Esophagus squamous epithelium (tissue), 5 donors: ENCODE data around the gene PKP4. TPM values are rescaled to one million over a fixed set of nuclear protein-coding genes. Genes with fewer than 3 reads are reported as not detected.

Experiments used
- DNase-seq: peaks from one replicate; lab custom pipeline; 2025; lab: John Stamatoyannopoulos, UW
- H3K27ac ChIP-seq, 4 donors: fragments of 200-600 bp; sonication (generic); one replicate each; pipeline ENCODE4 v1.5.1; 2016 to 2019; ENCODE audit warnings: mild to moderate bottlenecking in 1 of 4
- H3K27me3 ChIP-seq, 4 donors: fragments of 200-600 bp; sonication (generic); 1 replicate in 3 of 4; 2 replicates in 1 of 4; pipeline versions ENCODE4 v1.5.1 to v1.6.0; 2017 to 2021; ENCODE audit warnings: antibody characterized with exemption in 1 of 4
- H3K36me3 ChIP-seq, 3 donors: fragments of 200-600 bp; sonication (generic); one replicate each; pipeline ENCODE4 v1.5.1; 2016 to 2019
- H3K4me1 ChIP-seq, 3 donors: fragments of 200-600 bp; sonication (generic); one replicate each; pipeline ENCODE4 v1.5.1; 2017 to 2019
- H3K4me3 ChIP-seq, 4 donors: fragments of 200-600 bp; sonication (generic); 1 replicate in 3 of 4; 2 replicates in 1 of 4; pipeline ENCODE4 v1.5.1; 2016 to 2019; ENCODE audit warnings: mild to moderate bottlenecking in 2 of 4, moderate library complexity in 1 of 4
- H3K9me3 ChIP-seq, 3 donors: fragments of 200-600 bp; sonication (generic); one replicate each; pipeline ENCODE4 v1.5.1; 2016 to 2019
- CTCF ChIP-seq, 6 experiments: fragments of 450-650 bp in 4 of 6; fragments of 200-600 bp in 2 of 6; sonication (generic) in 2 of 6; IDR thresholded peaks; one replicate each; pipeline ENCODE4 v1.5.1; 2016 to 2019; ENCODE audit warnings: antibody characterized with exemption in 6 of 6, mild to moderate bottlenecking in 4 of 6, moderate library complexity in 4 of 6
- POLR2A ChIP-seq, 4 donors: fragments of 450-650 bp; IDR thresholded peaks; one replicate each; pipeline ENCODE4 v1.6.1; 2017; ENCODE audit warnings: antibody characterized with exemption in 4 of 4, mild to moderate bottlenecking in 4 of 4, moderate library complexity in 3 of 4
- WGBS, 2 donors: methylation state at CpG; one replicate each; pipeline ENCODE4 v1.1.5; 2018; 5-methylcytosine and 5-hydroxymethylcytosine counted together
- intact Hi-C: fragments of 100-400 bp; cut with DNase I; formaldehyde crosslinking; loops from one replicate; pipeline ENCODE4 v1.15.0; 2022
- total RNA-seq, 4 donors: library from RNA; depleted of rRNA; stranded (reverse); fragments of >200 nt; gene quantifications; one replicate each; pipeline ENCODE4 v1.1.0, GENCODE V29; 2016
- donor health status: DM: yes; HTN: yes; CAD: no.

The PKP4 gene
- total RNA-seq, 4 donors from 2014 or later = 36.3 to 77.1 (median 46.6) TPM

GRCh38 chr2:158570869-158571268 lies 114.1 kb downstream of the PKP4 start:
- no peaks in the 10 kb centered on the region for H3K36me3 ChIP-seq
- no peak for DNase-seq
- 53 to 69% methylated on average over 3 of the region's 3 CpGs for WGBS, 2 donors
- H3K4me3 ChIP-seq = no peak overlapping the region
- no peaks in the 10 kb centered on the region for H3K27me3 ChIP-seq
- TF ChIP-seq POLR2A (IDR thresholded peaks at IDR 0.05) (no peak), CTCF (IDR thresholded peaks at IDR 0.05) (no peak)
- no peaks in the 10 kb centered on the region for H3K4me1 ChIP-seq
- no peak overlapping the region for H3K27ac ChIP-seq
- intact Hi-C loops = no loop called here
- no peaks in the 10 kb centered on the region for H3K9me3 ChIP-seq

- no peaks in the 10 kb centered on the region for H3K4me1 ChIP-seq
- intact Hi-C loops = no loop called here
- WGBS, 2 donors = 83% methylated on average over 1 of the region's 1 CpG; no CpG with 5 or more reads in 1 of the 2 donors
- H3K27ac ChIP-seq = no peak overlapping the region
- TF ChIP-seq CTCF (IDR thresholded peaks at IDR 0.05) (no peak), POLR2A (IDR thresholded peaks at IDR 0.05) (no peak)
- H3K9me3 ChIP-seq = no peaks in the 10 kb centered on the region
- no peaks in the 10 kb centered on the region for H3K36me3 ChIP-seq
- DNase-seq = no peak
- H3K4me3 ChIP-seq = no peak overlapping the region
- H3K27me3 ChIP-seq = no peaks in the 10 kb centered on the region
Observed at GRCh38 chr2:158573739-158574138, 117.0 kb downstream of the PKP4 start.

GRCh38 chr2:158575051-158575635 lies 118.4 kb downstream of the PKP4 start:
- H3K27me3 ChIP-seq = no peaks in the 10 kb centered on the region
- intact Hi-C loops = no loop called here
- no peak for DNase-seq
- H3K27ac ChIP-seq = no peak overlapping the region
- H3K9me3 ChIP-seq = no peaks in the 10 kb centered on the region
- no peaks in the 10 kb centered on the region for H3K4me1 ChIP-seq
- no peak overlapping the region for H3K4me3 ChIP-seq
- 53 to 58% methylated on average over 2 of the region's 2 CpGs for WGBS, 2 donors
- no peak for TF ChIP-seq CTCF (IDR thresholded peaks at IDR 0.05)
- no peak for TF ChIP-seq POLR2A (IDR thresholded peaks at IDR 0.05)
- H3K36me3 ChIP-seq = peaks cover 0 to 4% (median 0%) of the 10 kb centered on the region in 3 donors

GRCh38 chr2:158577141-158577540 lies 120.4 kb downstream of the PKP4 start:
- 94 to 97% methylated on average over 5 of the region's 5 CpGs for WGBS, 2 donors

More at GRCh38 chr2:158577141-158577540, 120.4 kb downstream of the PKP4 start:
- no peak overlapping the region for H3K4me3 ChIP-seq
- intact Hi-C loops = no loop called here
- no peaks in the 10 kb centered on the region for H3K4me1 ChIP-seq
- H3K27me3 ChIP-seq = no peaks in the 10 kb centered on the region
- no peak for TF ChIP-seq CTCF (IDR thresholded peaks at IDR 0.05)
- no peaks in the 10 kb centered on the region for H3K9me3 ChIP-seq
- peaks cover 0 to 4% (median 0%) of the 10 kb centered on the region in 3 donors for H3K36me3 ChIP-seq
- no peak for DNase-seq
- no peak overlapping the region for H3K27ac ChIP-seq
